Posterior cingulate gyrus (tissue), 11 donors: ENCODE results near the gene ARL13B.
A peak's percentile ranks its signal among the peaks of the same experiment; 100 is the strongest.
"Not testable (repeated sequence)": the region's sequence is repeated elsewhere in the genome, so short reads cannot be mapped to it uniquely, and the experiment has no call there.

Experiments used
- DNase-seq, 10 donors: peaks; one replicate each; pipeline versions ENCODE4 v3.0.0 to v3.0.0-alpha.2; 2020 to 2021; ENCODE audit warnings: mixed read lengths in 3 of 10
- intact Hi-C: fragments of 100-400 bp; cut with DNase I; formaldehyde crosslinking; loops from one replicate; pipeline ENCODE4 v1.15.1; 2023

ARL13B gene

GRCh38 chr3:93992207-93992606, 12.3 kb downstream of the ARL13B start:
- intact Hi-C loops, result no loop called here
- DNase-seq, result no peak

GRCh38 chr3:93994056-93994455, 14.1 kb downstream of the ARL13B start:
- intact Hi-C loops, result no loop called here
- no peak for DNase-seq

DNA sequence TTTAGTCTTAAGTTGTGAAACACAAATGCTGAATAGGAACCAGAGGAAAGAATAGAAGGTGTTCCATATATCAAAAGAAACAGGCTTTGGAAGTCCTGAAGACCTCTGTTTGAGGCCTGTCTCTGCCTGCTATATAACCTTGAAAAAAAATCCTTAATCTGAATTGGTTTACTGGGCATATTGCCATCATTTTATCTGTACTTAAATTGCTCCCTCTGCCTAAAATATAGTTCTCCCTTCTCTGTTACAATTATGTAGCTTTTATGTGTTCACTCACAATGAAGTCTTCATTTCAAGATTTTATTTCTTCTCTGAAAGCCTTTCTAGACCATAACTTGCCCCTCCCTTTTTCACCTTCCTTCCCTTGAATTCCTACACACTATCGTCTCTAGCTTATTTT, 21.2 kb downstream of the ARL13B start:
- intact Hi-C loops, result no loop called here
- DNase-seq, result no peak

DNA sequence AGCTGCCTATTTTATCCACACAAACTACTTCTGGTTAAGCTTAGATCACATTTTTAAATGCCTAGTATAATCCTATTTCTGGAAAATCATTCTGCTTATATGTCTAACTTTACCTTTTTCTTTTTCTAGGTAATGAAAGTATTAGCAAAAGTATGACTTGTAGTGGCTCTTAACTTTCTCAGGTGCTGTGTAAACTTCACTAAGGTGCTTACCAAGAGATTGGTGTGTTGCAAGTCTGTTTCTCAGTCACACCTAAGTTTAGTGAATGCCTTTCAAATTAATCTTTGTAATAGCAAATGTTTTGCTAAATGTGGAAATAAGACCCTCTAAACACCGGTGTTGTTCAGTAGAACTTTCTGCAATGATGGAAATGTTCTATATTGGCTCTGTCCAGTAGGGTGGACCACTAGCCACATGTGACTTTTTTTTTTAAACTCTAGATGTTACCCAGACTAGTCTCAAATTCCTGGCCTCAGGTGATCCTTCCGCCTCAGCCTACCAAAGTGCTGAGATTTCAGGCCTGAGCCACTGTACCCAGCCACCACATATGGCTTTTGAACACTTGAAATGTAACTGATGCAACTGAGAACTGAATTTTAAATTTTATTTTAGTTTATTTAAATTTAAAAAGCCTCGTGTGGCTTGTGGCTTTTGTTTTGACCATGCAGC, 22.0 kb downstream of the ARL13B start:
- DNase-seq, result no peak
- intact Hi-C loops, result no loop called here

- intact Hi-C loops, result loop anchor here (2.0 kb wide), 1 partner anchor 64 kb away; no protein-coding TSS in a partner anchor
- no peak for DNase-seq
These were observed 24.5 kb downstream of the ARL13B start for GRCh38 chr3:94004301-94004910.

DNA sequence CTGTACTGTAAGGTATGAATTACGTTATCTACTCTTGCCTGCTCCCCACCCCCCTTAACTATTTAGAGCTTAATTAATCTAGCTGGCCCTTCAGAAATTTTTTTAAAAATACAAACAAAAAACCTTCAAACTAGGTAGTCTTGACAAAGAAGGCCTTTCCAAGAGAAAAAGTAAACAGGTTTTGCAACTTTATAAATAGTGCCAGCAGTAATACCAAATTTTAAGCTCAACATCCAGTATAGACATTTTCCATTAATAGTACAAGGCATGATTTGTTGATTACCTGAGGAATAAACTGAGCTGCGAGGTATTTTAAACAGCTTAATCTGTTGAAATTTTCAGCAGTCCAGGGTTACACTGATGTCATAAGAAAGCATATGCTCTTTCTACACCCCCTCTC, 28.3 kb downstream of the ARL13B start:
- intact Hi-C loops, result no loop called here
- DNase-seq, result no peak

DNA sequence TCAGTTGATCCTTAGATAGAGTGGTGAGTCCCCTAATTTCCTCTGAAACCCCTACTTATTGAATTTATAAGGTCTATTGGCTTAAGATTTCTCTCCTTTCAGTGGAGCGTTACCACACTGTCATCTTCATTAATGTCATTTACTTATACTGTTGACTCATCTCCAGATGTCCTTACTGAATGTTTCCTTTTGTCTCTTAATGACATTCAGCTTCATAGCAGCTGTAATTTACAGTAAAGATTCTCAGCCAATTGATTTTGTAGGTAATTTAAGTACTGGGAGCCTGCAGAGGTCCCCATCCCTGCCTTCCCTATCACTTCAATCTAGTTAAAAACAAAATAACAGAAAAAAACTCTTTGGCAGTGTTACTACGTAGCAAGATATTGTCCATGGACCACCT, 29.7 kb downstream of the ARL13B start:
- intact Hi-C loops, result no loop called here

GRCh38 chr3:94011233-94011711, 31.3 kb downstream of the ARL13B start:
- intact Hi-C loops, result no loop called here
- DNase-seq, result no peak

More for the DNA sequence above, 29.7 kb downstream of the ARL13B start:
- no peak for DNase-seq

DNA sequence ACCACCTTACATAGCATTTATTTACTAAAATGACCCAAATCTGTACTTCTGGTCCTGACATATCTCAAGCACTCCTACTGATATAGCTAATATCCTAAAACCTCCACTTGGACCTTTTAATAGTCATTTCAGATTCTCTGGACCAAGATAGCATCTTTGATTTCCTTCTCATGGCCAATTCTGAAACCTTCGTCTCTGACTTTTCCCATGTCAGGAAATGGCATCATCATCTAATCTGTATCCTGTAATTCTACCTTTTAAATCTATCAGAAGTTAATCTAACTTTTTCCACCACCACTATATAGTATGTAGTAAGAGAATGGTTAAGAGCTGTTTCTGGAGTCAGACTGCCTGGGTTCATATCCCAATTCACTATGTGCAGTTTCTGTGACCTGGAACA, 32.2 kb downstream of the ARL13B start:
- intact Hi-C loops, result no loop called here
- no peak for DNase-seq

DNA sequence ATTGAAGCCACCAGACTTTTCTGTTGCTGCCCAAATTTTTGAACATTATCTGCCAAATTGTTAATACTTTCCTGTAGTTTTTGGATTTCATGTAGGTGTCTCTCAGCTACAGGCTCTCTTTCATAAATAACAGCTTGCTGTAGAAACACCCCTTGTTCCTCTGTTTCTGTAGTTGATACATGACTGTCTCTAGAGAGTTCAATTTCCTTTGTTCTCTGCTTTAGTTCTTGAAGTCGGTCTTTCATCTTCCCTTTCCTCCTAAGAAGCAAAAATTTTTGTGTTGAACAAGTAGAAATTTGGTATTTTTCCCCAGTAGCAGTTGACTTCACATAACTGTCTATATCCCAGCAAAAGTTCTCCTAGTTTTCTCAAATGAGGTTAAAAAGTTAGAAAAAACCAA, 35.1 kb downstream of the ARL13B start:
- no peak for DNase-seq
- intact Hi-C loops, result no loop called here

DNA sequence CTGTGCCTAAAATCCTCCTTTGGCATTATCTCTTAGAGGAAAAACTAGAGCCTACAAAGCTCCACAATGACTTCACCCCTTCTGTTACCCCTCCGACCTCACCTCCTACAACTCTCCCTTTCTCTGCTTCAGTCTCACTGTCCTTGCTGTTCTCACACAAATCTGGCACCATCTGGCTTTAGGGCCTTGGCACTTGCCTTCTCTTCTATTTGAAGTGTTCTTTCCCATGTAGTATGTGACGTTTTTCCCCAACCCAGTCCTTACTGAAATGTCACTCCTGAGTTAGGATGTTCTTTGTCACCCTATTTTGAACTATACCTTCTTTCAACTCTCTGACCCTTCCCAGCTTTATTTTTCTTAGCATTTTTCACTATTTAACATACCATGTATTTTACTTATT, 39.7 kb downstream of the ARL13B start:
- intact Hi-C loops, result no loop called here
- no peak for DNase-seq

DNA sequence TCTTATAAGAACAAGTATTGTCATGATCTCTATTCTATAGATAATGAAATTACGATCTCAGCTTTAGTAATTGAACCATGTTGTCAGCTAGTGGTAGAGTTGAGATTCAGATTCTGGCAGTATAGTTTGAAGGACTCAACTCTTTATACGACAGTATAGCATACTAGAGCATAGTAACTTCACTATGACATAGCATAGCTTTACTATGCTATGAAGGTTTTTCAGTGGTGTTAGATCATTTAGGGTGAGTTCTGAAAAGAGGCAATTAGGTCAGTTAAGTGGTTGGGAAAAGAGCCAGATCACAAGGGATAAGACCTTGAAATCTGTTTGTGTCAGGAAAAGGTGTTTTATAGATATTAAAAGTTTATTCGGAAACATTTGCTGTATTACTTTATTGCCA, 40.3 kb downstream of the ARL13B start:
- intact Hi-C loops, result no loop called here
- DNase-seq, result no peak

GRCh38 chr3:94024385-94024784, 44.4 kb downstream of the ARL13B start:
- intact Hi-C loops, result no loop called here
- DNase-seq, result no peak

GRCh38 chr3:94026623-94027022, 46.7 kb downstream of the ARL13B start:
- intact Hi-C loops, result no loop called here
- DNase-seq, result no peak

DNA sequence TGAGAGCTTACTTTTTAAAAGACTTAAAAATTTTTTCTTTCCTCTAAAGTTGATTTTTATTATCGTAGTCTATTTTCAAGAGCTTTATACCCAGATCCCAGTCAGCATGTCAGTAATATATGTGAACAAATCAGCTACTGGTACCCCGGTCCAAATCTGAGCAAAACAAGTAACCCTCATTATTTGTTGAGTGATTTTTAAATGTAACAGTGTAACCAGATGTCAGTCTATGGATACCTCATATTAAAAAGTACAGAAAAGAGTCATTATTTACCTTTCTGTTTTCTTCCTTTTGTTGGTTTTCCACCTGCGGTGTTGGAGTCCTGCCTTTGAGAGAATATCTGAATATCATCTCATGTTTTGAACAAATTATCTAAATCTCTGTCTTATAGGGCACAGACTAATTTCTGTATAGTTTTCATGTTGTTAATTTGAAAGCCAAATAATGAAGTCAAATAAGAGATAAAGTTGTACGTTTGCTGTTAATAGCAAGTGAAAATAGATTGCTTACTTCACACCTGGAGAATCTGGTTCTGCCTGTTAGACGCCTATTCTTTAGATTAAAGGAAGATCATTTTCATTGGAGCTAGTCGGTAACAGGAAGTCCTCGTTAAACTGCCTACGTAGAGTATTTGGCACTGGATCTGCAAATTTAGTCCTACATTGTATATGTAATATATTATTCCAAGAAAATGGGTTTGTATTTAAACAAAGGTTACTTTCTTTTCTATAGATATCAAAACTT, 48.3 kb downstream of the ARL13B start, which contains the start of gene STX19:
Gene STX19, minus strand, starts transcription at position 505 of the 745 bp plus-strand sequence. CDS start 13,328 bp downstream, outside the sequence.
- intact Hi-C loops, result no loop called here
- DNase-seq, result no peak

DNA sequence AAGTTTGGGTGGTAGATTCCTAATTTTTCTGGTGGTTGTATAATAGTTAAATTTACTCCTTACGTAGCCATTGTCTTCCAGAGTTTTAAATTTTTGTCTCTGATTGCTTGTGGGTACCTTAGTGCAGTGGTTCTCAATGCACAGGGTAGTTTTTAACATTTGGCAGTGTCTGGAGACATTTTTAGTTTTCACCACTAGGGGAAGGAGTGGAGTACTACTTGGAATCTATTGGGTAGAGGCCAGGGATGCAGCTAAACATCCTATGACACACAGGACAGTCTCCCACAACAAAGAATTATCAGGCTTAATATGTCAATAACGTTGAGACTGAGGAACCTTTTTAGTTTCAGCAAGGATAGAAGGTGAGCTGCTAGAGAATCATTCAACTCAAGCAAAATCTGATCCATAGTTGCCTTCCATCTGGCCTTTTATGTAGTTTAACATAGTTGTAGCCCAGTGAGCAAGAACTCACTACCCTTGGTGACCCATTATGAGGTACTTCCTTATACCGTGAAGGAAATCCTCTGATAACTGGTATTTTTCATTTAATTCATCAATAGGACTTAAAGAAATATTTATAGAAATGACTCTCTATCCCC, 57.1 kb downstream of the ARL13B start:
- DNase-seq, result no peak
- intact Hi-C loops, result no loop called here

- no peak for DNase-seq
- intact Hi-C loops, result no loop called here
These were observed 63.3 kb downstream of the ARL13B start for GRCh38 chr3:94043285-94043684.

- intact Hi-C loops, result not testable (repeated sequence)
- peak in 3 of 10 donors; percentile 60 to 85 (median 68) for DNase-seq
These were observed 64.4 kb downstream of the ARL13B start for GRCh38 chr3:94044100-94044936.

- intact Hi-C loops, result no loop called here
- no peak for DNase-seq
These were observed 66.6 kb downstream of the ARL13B start for GRCh38 chr3:94046533-94046932.

- DNase-seq, result no peak
- intact Hi-C loops, result no loop called here
These were observed 69.3 kb downstream of the ARL13B start for GRCh38 chr3:94049267-94049666.
